ENCODE results near the gene COLEC12. TPM values are rescaled to one million over a fixed set of nuclear protein-coding genes. Genes with fewer than 3 reads are reported as not detected.

The COLEC12 gene
- total RNA-seq, 4 donors from 2014 or later = 8.3 to 22.2 (median 21.4) TPM

DNA sequence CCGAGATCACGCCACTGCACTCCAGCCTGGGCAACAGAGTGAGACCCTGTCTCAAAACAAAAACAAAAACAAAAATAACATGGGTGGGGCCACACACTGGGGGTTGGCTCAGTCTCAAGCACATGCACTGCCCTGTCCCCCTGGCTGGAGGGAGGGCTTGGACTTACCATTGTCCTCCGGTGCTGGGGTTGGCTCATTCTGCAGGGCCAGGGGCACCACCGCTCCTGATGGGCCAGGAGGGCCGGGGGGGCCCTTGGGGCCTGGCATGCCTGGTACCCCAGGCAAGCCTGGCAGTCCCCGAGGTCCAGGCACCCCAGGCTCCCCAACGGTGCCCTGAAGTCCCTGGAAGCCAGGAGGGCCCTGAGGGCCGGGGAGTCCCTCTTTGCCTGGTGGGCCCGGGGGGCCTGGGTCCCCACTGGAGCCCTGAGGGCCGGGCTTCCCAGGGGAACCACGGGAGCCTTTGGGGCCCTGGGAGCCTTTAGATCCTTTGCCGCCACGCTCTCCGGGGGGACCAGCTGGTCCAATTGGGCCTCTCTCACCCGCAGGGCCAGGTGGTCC is 165.8 kb downstream of the COLEC12 start:
- WGBS, 2 donors = 91 to 96% methylated on average over 14 to 15 of the region's 15 CpGs
- no peaks in the 10 kb centered on the region for H3K9me3 ChIP-seq
- H3K4me1 ChIP-seq = peaks cover 0 to 6% (median 2%) of the 10 kb centered on the region in 4 donors
- peaks cover 0 to 4% (median 0%) of the 10 kb centered on the region in 3 donors for H3K36me3 ChIP-seq
- no peaks in the 10 kb centered on the region for H3K27me3 ChIP-seq
- H3K4me3 ChIP-seq = no peak overlapping the region
- no peak overlapping the region for H3K27ac ChIP-seq
- DNase-seq (ENCODE audit: low spot score in 2 of 2) = no peak
- TF ChIP-seq POLR2A (IDR thresholded peaks at IDR 0.05) (no peak), EP300 (IDR thresholded peaks at IDR 0.05) (no peak)
- TF ChIP-seq, protein P1, sequence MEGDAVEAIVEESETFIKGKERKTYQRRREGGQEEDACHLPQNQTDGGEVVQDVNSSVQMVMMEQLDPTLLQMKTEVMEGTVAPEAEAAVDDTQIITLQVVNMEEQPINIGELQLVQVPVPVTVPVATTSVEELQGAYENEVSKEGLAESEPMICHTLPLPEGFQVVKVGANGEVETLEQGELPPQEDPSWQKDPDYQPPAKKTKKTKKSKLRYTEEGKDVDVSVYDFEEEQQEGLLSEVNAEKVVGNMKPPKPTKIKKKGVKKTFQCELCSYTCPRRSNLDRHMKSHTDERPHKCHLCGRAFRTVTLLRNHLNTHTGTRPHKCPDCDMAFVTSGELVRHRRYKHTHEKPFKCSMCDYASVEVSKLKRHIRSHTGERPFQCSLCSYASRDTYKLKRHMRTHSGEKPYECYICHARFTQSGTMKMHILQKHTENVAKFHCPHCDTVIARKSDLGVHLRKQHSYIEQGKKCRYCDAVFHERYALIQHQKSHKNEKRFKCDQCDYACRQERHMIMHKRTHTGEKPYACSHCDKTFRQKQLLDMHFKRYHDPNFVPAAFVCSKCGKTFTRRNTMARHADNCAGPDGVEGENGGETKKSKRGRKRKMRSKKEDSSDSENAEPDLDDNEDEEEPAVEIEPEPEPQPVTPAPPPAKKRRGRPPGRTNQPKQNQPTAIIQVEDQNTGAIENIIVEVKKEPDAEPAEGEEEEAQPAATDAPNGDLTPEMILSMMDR (IDR thresholded peaks at IDR 0.05) = no peak

DNA sequence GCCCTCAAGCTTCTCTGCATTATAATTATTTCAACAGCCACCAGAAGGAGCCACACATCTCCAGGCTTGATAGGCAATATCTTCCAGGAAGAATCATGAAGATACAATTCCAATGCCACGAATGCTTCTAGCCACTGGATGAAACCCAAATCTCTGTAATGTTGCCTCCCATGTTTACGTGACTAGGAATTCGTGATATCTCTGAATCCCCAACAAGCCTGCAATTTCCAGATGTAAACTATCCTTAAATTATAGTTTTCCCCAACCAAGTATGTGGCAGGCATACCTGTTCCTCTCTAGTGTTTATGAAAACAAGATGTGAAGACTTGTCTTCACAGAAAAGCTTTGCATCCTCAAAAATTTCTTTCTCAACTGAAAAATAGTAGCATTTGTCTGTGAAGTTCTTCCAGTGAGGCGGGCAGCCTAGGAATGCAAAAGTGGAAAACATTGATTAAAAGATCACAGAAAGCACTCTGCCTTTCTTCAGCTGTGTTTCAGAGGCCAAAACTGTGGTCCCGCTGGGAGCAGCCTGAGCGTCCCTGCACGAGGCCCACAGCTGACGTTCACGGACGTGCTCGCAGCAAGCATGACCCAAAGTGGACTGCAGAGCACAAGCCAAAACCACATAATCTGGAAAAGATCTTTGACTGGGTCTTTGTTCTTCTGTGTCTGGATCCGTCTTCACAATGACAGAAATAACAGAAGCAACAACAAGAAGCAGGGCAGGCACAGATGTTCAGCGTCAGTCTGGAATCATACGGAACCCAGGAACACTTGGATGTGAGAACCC is 167.6 kb downstream of the COLEC12 start:
- peak; percentile 65 for DNase-seq (ENCODE audit: low spot score in 2 of 2)
- H3K9me3 ChIP-seq = no peaks in the 10 kb centered on the region
- peak overlapping the region in 2 of 4 donors; percentile 1 to 25 for H3K27ac ChIP-seq
- H3K36me3 ChIP-seq = peaks cover 0 to 4% (median 0%) of the 10 kb centered on the region in 3 donors
- peaks cover 0 to 6% (median 2%) of the 10 kb centered on the region in 4 donors for H3K4me1 ChIP-seq
- H3K27me3 ChIP-seq = no peaks in the 10 kb centered on the region
- 44 to 46% methylated on average over 14 of the region's 14 CpGs for WGBS, 2 donors
- H3K4me3 ChIP-seq = no peak overlapping the region
- TF ChIP-seq POLR2A (IDR thresholded peaks at IDR 0.05) = no peak
- TF ChIP-seq, protein P1 (IDR thresholded peaks at IDR 0.05) = no peak
- peak in 1 of 2 donors; percentile 78 for TF ChIP-seq EP300 (IDR thresholded peaks at IDR 0.05)

DNA sequence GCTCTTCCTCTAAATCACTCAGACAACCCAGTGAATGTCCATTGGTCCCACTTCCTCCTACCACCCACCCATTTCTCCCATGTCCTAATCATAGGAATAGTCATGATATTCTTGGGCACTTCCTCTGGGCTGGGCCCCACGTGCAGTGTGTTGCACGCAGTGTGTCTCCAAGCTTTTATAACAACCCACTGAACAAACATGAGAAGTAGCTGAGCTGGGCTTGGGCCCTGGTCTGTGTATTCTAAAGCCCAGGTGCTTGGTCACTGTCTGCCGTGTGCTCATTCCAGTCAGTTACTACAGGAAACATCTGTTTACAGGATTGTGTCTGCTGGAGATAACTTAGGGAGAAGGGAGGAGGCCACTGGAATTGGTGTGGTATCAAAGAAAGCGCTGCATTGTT is 168.5 kb downstream of the COLEC12 start:
- DNase-seq (ENCODE audit: low spot score in 2 of 2) = peak in 1 of 2 donors; percentile 22
- Histone ChIP-seq H3K4me1 (peaks cover 0 to 6% (median 2%) of the 10 kb centered on the region in 4 donors), H3K4me3 (no peak overlapping the region), H3K9me3 (no peaks in the 10 kb centered on the region), H3K27me3 (no peaks in the 10 kb centered on the region), H3K36me3 (peaks cover 0 to 4% (median 0%) of the 10 kb centered on the region in 3 donors), H3K27ac (no peak overlapping the region)
- TF ChIP-seq EP300 (IDR thresholded peaks at IDR 0.05) = peak in 1 of 2 donors; percentile 27
- no peak for TF ChIP-seq POLR2A (IDR thresholded peaks at IDR 0.05)
- 59 to 75% methylated on average over 4 of the region's 4 CpGs for WGBS, 2 donors

DNA sequence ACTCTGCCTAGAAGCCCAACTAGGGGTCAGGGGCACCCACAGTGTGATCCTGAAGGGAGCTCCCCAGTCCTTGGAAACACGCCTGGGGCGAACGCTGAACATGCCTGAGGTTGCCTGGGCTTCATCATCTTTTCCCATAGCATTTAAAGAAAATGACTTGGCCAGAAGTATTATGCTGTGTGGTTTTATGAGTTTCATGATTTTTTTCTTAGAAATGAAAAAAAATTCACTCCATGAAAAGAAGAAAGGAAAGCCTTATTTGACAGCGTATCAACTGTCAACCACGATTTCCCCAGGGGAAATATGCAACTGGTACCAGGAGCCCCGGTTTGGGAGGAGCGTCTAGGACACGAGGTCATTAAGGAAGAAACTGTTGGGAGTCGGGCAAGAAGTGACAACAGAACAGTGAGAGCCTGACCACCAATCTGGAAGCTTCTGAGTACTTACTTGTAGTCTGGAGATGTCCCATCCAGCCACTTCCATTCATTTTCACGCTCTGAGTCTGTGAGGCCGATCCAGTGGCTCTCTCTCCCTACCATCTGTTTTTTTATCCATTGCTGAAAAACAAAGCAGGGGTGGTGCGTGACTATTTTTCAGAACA is 169.2 kb downstream of the COLEC12 start:
- no peak overlapping the region for H3K27ac ChIP-seq
- H3K27me3 ChIP-seq = no peaks in the 10 kb centered on the region
- H3K9me3 ChIP-seq = no peaks in the 10 kb centered on the region
- H3K36me3 ChIP-seq = peaks cover 0 to 4% (median 0%) of the 10 kb centered on the region in 3 donors
- no peak for TF ChIP-seq EP300 (IDR thresholded peaks at IDR 0.05)
- no peak for TF ChIP-seq POLR2A (IDR thresholded peaks at IDR 0.05)
- TF ChIP-seq, protein P1 (IDR thresholded peaks at IDR 0.05) = no peak
- DNase-seq (ENCODE audit: low spot score in 2 of 2) = no peak
- H3K4me1 ChIP-seq = peaks cover 0 to 6% (median 2%) of the 10 kb centered on the region in 4 donors
- no peak overlapping the region for H3K4me3 ChIP-seq
- WGBS, 2 donors = 42 to 45% methylated on average over 12 of the region's 12 CpGs

DNA sequence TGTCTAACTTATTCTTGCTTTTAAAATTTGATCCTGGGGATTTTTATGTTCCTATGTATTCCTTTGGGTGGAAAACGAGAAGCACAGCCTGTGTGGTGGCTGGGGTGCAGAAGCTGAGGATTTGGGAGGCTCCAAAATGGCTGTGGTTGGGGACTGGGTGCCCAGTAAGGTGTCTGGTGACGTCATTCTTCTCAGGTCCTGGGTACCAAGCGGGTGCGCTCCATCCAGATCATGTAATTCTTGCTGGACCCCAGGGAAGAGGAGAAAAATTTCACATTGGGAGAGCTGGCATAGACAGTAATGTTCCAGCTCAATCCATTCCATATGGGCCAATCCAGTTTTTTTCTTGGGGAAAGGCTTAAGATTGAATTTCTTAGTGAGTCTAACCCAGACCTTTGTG is 171.6 kb downstream of the COLEC12 start:
- Histone ChIP-seq H3K27me3 (no peaks in the 10 kb centered on the region), H3K36me3 (no peaks in the 10 kb centered on the region), H3K9me3 (no peaks in the 10 kb centered on the region), H3K27ac (no peak overlapping the region), H3K4me1 (peaks cover 0 to 6% (median 2%) of the 10 kb centered on the region in 4 donors), H3K4me3 (no peak overlapping the region)
- no peak for DNase-seq (ENCODE audit: low spot score in 2 of 2)
- 75 to 85% methylated on average over 4 of the region's 4 CpGs for WGBS, 2 donors
- TF ChIP-seq, protein P1 (IDR thresholded peaks at IDR 0.05) = no peak
- TF ChIP-seq POLR2A (IDR thresholded peaks at IDR 0.05) (no peak), EP300 (IDR thresholded peaks at IDR 0.05) (no peak)
